Retina (tissue), 1 donor: ENCODE measurements around the gene LGALS9.

ENCODE experiments used
- DNase-seq: peaks from one replicate; pipeline ENCODE4 v3.0.0-alpha.2; 2016

Gene LGALS9

DNA sequence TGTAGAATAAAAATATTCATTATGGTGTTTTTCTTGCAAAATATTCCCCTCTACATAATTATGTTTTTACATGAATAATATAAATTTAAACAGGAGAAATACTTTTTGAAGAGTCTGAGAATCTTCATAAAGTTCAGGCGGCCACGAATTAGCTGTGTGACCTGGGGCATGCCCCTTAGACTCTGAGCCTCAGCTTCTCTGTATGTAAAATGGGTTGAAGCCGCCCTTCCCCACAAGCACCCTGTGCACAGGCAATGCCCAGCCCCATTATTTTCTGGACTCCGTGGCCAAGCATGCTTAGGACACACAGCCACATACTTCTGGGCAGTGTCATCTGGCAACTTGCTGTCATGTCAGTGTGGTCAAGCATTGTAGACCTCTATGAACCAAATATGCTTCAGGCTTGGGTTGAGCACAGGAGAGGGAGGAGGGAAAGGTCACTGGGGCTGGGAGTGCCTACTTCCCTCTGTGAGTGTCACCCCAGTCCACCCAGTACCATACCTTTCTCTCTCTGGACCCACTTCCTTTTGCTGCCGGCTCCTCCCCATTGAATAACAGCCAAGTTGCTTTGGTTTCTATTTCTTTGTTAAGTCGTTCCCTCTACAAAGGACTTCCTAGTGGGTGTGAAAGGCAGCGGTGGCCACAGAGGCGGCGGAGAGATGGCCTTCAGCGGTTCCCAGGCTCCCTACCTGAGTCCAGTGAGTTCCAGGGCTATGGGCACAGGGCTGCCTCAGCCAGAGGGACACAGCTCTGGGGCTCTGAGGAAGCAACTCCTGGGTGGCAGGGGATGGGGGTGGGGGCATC, at the start of gene LGALS9:
Gene LGALS9 (plus strand): TSS at position 582 of the 804 bp plus-strand sequence. CDS start 78 bp downstream, at position 660.
- no peak for DNase-seq

DNA sequence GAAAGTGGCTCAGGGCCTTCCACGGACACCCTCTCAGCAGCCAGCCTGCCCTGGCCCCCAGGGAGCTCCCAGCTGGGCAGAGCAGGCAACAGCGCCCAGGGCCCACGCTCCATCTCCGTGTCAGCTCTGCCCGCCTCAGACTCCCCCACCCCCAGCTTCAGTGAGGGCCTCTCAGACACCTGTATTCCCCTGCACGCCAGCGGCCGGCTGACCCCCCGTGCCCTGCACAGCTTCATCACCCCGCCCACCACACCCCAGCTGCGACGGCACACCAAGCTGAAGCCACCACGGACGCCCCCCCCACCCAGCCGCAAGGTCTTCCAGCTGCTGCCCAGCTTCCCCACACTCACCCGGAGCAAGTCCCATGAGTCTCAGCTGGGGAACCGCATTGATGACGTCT, 48.3 kb upstream of the LGALS9 start:
- no peak for DNase-seq

DNA sequence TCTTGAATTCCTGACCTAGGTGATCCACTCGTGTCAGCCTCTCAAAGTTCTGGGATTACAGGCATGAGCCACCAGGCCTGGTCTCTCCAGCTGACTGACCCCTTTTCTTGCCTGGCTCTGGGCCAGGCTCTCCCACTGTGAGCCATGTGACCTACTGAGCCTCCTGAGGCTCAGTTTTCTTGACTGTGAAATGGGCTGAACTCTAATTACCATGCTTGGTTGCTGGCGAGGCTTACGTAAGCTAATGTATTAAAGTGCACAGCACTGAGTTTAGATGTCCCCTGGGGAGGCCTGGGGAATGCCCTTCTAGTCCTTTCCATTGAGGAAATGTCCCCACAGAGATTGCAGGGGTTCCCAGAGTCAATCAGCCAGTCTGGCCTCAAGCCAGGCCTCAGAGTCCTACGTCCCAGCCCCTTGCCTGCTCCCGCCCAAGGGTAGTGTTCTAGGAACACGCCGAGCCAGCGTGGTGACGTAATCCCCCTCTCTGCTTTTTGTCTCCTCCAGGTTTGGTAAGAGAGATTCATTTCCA, 45.8 kb upstream of the LGALS9 start:
- no peak for DNase-seq

DNA sequence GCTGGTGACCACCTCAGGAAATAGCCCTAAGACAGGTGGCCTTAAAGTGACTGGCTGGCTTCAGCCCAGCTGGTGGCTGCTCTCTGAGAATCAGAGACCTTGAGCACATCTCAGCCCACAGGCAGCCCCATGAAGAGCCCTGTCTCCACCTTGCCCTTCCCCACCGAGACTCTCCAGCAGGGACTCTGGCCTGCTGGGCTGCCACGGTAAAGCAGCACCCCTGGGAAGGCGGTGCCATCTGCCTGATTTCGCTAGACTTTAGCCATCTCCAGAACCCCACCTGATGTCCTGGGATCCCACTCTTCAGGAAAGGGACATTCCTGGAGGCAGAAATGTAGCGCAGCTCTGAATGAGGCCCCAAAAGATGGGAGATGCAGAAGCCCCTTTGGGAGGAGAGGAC, 45.2 kb upstream of the LGALS9 start:
- no peak for DNase-seq

DNA sequence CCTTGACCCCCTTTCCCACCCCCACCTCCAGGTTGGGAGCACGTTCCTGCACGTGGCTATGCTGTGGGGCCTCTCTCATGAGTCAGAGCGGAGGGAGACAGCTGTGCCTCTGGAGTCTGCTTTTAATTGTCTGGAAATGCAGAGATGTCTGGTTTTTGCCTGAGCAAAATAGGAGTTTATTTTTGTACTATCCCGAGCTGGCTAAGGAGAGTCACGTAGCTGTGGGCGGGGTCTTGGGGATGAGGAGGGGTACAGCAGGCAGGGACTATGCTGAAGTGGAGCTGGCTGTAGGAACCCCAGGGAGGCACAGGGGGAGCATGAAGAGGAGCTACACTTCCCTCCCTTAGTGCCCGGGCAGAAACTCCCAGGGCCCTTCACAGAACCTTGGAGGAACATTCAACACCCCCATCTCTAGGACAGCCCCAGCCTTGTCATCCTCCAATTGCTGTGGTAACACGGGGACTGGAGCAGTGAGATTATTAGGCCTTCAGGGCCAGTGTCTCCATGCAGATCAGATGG, 44.7 kb upstream of the LGALS9 start:
- DNase-seq = no peak

DNA sequence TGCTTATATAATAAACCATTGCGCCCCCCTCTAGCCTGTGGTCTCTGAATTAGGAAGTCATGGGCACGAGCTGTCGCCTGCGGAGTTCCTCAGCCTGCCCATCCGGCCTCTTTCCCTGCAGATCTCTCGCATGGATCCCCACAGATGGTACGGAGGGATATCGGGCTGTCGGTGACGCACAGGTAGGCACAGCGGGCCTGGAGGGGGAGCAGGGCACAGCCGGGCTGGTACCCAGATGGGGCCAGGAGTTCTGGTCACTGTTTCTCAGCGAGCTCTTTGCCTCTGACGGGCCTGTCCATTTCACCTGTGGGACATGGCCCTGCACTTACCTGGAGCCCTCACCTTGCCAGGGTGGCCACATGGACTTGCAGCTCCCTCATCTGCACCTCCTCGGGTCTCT, 42.6 kb upstream of the LGALS9 start:
- no peak for DNase-seq

DNA sequence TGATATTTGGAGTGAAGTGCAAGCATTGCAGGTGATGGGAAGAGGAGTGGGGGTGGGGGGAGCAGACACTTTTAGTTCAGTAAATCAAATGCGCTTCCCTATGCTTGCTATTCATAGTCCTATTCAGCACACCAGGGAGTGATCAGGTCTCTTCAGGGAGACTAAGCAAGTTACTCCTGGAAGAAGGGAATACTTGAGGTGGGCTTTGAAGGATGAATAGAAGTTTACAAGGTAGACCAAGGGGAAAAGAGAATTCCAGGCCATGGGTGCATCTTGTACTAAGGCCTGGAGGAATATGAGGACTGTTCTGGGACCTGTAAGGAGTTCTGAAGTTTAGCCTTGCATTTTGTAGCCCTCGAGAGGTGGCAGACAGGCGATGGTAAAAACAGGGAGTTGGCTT, 40.1 kb upstream of the LGALS9 start:
- DNase-seq = no peak

DNA sequence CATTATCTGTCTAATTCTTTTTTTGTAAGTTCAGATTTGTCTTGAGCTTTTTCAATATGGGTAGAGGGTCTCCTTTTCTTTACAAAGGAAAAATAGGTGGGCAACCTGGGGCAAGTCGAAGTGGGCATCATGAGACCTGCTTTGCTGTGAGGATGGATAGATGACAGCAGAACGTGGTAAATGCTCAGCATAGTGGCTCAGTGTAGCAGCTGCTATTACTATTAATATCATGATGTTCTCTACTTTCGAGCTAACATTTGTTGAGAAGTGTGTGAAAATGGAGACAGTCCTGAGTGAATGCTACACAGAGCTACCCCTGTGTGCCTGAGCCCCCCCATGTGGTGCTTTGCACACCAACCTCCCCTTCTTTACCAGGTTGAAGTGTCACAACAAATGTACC, 39.0 kb upstream of the LGALS9 start:
- no peak for DNase-seq

DNA sequence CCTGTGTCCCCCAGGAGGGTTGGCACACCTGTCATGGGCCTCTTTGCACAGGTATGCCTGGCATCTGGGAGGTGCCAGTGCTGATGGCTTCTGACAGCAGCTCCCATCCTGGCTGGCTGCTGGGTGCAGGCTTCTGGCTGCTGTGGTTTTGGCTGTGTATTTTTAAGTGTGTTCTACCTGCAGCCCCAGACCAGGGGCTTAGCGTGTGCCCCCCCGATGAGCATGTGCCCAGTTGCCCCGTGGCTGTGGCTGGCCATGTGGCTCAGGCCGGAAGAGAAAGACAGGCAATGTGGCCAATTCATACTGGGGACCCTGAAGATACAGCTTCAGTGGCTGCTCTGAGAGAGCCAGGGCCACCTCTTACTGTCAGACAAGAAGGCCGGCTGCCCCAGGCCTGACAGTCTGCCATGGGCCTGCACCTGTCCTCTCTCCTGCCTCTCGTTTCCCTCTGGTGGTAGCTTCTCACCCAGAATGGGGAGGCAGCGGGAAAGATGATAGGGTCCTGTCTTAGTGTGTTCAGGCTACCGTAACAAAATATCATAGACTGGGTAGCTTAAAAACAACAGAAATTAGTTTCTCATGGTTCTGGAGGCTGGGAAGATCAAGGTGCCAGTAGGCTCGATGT, 37.6 kb upstream of the LGALS9 start:
- DNase-seq = no peak

DNA sequence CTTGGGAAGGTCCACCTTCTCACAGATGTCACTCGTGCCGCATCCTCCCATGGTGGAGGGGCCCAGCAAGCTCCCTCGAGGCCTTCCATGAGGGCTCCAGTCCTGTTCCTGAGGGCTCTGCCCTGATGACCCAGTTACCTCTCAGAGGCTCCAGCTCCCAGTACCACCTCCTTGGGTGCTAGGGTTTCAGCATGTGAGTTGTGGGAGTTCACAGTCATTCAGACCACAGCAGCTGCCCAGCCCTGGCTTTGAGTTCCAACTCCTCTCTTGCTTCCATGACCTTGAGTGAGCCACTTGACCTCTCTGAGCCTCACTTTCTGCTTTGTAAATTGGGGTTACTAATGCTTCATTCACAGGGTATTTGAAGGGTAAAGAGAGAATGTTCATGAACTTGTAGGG, 37.1 kb upstream of the LGALS9 start:
- DNase-seq = no peak

DNA sequence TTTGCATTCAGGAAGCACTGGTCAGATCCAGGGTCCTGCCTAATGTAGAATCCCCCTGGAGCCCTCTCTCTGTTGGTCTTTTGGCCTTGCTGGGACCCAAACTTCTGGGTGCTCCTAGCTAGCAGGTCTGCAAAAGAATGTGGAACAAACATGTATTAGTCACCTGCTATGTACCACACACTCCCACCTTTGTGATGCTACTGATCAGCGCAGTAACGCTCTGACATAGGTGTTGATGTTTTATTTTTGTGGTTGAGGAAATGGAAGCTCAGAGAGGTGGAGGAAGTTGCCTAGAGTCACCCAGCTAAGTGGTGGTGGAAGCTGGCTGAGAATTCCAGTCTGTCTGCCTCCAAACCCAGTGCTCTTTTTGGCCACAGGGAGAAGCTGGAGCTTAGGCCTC, 35.8 kb upstream of the LGALS9 start:
- no peak for DNase-seq

DNA sequence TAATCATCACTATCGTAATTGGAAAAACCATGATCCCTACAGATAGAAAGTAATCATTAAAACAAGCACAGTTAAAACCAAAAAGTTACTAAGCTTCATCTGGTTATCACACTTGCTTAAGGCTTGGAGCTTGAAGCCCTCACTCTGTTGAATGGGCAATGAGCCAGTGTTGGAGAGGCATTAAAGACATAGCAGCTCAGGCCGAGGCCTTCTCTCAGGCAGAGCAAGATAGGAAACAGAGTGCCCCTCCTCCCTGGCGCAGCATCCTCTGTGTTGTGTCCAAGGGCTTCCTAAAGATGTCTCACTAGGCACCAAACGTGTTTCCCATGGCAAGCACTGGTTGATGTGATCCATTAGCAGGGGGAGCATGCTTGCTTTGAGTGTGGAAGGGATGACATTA, 34.9 kb upstream of the LGALS9 start:
- no peak for DNase-seq

DNA sequence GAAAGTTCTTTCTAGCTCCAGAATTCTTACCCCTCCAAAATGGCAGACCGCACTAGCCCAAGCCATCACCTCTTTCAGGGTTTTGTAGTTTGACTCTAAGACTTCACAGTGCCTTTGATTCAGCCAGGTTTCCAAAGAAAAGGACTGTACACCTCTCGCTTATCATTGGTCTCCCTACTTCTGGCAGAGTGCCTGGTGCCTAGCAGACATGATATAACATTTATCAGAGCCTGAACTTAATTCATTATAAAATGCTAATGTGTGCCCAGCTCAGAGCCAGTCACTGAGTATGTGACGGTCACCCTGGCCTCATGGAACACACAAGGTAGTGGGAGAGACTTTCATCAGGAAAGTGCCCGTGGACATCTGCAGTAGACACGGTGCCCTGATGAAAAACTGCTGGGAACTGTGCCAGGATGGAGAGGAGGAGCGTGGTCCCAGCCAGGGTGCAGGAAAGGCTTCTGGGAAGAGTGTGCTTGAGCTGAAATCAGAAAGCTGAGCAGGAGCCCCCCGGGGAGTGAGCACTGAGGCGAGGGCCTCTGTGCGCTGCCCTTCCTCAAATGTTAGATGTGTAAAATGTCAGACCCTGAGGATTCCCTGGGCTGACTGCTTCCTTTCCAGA, 34.3 kb upstream of the LGALS9 start:
- DNase-seq = no peak

DNA sequence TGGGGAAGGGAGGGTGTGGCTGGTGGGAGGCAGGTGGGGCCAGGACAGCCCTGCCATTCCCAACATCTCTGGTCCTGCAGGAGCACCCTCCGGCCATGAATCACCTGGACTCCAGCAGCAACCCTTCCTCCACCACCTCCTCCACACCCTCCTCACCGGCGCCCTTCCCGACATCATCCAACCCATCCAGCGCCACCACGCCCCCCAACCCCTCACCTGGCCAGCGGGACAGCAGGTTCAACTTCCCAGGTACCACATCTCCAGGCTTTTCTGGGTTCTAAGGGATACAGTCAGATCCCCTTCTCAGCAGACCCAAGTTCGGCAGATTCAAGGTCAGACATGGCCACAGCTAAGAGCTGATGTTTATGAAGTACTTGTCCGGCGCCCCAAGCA, 33.8 kb upstream of the LGALS9 start:
- DNase-seq = no peak

DNA sequence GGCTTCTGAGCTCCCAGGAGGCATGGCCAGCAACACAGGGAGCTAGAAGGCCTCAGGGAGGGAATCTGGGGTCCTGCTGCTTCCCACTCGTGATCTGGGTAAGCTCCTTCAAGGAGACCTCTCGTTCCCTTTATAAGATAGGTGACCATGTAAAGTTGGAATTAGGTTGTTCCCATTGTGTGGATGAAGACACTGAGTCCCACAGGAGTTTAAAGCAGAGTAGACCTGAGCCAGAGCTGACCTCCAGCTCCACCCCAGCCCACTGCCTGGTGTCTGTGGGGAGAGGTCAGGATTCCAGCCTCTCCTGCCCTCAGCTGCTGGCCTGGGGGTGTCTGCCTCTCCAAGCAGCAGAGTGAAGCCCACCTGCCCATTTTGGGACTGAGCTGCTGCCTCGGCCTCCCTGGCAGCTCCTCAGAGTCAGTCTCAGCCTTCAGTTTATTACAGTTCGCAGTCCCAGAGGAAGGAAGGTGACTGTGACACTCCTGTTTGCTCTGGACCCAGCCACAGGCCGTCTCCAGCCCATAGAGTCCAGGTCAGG, 33.1 kb upstream of the LGALS9 start:
- DNase-seq = no peak

DNA sequence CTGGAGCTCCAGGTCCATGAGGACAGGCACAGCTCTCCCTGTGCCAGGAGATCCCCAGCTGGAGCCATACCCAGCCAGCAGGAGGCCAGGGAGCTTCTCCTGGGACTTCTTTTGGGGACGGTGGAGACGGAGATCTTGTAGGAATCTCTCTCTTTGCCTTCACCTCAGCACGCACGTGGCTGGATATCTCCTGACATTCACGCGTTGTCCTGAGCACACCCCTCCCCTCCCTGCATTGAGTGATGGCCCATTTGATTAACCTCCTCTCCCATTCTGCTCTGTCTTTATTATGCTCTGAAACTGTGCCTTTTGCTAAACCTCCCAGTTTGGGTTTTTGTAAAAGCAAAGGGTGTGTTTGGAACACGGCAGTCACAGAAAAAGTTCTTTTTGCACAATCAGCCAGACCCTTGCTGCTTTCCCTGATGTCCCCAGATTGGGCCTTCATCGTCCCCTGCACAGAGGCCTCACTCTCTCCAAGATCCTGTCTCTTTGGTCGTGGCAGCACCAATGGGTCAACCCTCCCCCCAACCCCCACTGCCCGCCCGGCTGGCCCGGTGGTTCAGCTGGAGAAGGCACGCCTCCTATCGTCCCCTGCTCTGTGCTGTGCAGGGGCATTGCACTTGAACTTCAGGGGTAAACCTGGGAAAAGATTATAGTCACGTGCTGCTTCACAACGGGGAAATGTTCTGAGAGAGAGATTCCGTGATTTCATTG, 32.5 kb upstream of the LGALS9 start:
- DNase-seq = no peak

DNA sequence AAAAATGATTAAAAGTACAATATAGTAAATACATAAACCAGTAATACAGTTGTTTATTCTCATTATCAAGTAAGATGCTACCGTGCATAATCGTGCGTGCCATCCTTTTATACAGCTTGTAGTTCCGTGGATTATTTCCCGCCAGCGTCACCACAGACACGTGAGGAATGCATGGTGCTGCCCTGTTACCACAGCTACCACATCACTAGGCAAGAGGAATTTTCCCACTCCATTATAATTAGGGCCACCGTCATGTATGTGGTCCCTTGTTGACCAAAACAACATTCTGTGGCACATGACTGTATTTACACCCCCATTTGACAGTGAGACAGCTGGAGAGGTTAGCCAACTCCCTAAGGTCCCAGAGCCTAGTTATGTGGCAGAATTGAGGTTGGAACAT, 30.5 kb upstream of the LGALS9 start:
- no peak for DNase-seq

DNA sequence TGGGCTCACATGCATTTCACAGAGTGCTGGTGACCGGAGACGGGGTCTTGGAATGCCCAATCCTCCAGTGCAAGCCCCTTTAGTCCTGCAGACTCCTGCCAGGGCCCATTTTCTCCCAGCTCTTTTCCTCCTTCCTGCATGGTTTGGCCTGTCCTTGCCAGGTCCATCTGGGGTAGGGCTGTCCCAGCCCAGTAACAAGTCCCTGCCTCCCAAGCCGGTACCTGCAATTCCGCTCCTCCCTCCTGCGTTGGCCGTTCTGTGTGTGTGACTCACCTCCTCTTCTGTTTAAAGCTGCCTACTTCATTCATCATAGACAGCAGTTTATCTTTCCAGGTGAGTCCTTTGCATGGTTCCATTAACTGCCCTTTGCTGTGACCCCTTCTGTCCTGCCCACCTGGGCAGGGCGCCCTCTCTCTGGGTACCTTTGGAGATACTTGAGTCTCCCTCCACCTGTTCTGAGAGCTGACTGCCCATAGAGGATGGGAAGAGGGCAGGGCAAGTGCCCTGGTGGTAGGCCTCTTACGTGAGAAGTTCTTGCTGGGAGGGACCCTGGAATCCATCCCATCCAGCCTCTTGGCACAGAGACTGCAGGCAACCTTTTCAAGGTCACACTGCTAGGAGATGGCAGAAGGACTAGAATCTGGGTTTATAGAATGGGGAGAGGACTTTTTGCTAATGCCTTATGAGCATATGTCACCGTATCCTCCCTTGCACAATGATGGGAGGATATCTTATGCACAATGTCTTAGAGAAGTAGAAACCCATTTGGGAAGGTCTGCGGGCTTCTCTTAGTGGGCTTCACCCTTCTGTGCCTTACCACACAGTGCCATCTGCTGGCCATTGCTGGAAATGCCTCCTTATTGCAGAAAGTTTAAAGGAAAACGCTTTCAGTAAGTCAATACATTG, 29.7 kb upstream of the LGALS9 start:
- DNase-seq = peak; percentile 79

DNA sequence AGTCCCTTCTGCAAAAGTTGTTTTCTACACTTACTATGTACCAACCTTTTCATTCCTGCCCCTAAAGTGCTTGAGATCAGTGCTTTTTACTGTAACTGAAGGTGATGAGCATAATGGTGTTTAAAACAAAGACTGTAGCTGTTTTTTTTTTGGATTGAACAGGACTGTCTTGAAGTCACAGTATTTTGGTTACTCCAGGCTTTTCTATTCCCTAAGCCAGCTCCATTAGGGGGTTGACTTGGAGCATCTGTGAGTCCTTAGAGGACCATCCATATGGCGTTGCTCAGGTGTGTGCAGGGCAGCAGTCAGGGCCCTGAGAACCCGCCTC, 29.0 kb upstream of the LGALS9 start:
- no peak for DNase-seq

DNA sequence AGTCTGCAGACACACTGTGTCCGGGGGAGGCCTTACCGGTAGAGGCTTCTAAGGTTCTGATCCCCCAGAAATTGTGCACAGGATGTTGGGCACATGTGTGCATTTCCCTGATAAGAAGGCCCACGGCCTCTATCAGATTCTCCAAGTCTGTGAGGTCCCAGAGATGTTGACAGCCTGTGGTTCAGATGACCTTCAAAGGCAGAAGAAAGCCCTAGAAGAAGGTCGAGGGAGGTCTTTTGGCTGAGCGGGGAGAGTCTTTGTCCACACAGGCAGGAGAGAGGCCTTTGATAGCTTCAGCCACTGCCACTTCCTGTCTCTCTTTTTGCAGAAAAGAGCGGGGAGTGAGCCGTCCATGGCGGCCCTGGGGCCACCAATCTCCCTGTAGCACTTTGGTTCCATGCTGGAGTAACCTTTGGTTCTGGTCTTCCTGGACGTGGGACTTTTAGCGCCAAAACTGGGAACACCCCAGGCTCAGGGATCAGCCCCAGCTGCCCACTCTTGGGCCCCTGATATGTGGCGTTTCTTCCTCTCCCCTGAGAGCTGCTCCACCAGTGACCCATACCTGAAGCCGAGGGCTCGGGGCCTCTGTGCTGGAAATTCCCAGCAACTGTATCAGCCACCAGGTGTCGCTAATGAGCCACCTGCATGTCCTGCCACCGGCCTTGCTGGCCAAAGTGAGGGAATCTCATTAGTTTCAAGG, 28.1 kb upstream of the LGALS9 start:
- DNase-seq = peak; percentile 80

DNA sequence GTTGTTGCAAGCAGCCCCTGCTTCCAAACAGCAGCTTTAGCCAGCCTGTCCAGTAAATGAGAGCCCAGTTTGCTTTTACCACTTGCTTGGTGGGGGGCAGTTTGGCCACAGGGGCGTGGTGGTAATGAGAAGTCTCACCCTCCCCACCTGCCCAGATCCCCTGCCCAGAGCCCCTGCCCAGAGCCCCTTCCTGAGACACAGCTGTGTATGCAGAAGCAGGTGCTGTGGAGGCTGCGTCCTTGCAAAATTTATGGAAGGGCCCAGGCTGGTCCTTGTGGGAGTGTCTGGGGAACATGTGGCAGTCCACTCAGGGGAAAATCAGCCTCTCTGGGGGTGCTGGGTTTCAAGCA, 27.6 kb upstream of the LGALS9 start:
- no peak for DNase-seq
